Neural crest cell (in vitro differentiated cells): ENCODE results near the gene KIAA0408. TPM values are rescaled to one million over a fixed set of nuclear protein-coding genes. Genes with fewer than 3 reads are reported as not detected.

Source experiments
- DNase-seq: peaks from one replicate; pipeline ENCODE4 v3.0.0; 2021; ENCODE audit warnings: low read depth, mixed read lengths, low spot score
- H3K27ac Mint-ChIP-seq: one replicate; pipeline ENCODE4 v1.8.0; 2021; ENCODE audit warnings: mild to moderate bottlenecking, mixed read lengths; ENCODE audit not compliant: unreplicated experiment
- H3K27me3 Mint-ChIP-seq: 2 replicates; pipeline ENCODE4 v1.8.0; 2021; ENCODE audit warnings: low read depth, mild to moderate bottlenecking, mixed read lengths
- H3K36me3 Mint-ChIP-seq: 2 replicates; pipeline ENCODE4 v1.8.0; 2021; ENCODE audit warnings: low read depth, mild to moderate bottlenecking, mixed read lengths
- H3K4me1 Mint-ChIP-seq: 2 replicates; pipeline ENCODE4 v1.8.0; 2021; ENCODE audit warnings: mixed read lengths
- H3K4me3 Mint-ChIP-seq: one replicate; pipeline ENCODE4 v1.8.0; 2021; ENCODE audit warnings: mild to moderate bottlenecking, mixed read lengths
- H3K9me3 Mint-ChIP-seq: 2 replicates; pipeline ENCODE4 v1.8.0; 2021; ENCODE audit warnings: mixed read lengths
- CTCF ChIP-seq: fragments of 200-600 bp; sonication (generic); conservative IDR thresholded peaks from 2 replicates; pipeline ENCODE4 v1.5.0; 2021; ENCODE audit warnings: antibody characterized with exemption, mild to moderate bottlenecking
- total RNA-seq: library from RNA; stranded (reverse); gene quantifications from 2 replicates; pipeline ENCODE4 v1.2.1, GENCODE V29; 2021

Gene KIAA0408
- total RNA-seq, 1 donor from 2014 or later: 39.1 TPM

DNA sequence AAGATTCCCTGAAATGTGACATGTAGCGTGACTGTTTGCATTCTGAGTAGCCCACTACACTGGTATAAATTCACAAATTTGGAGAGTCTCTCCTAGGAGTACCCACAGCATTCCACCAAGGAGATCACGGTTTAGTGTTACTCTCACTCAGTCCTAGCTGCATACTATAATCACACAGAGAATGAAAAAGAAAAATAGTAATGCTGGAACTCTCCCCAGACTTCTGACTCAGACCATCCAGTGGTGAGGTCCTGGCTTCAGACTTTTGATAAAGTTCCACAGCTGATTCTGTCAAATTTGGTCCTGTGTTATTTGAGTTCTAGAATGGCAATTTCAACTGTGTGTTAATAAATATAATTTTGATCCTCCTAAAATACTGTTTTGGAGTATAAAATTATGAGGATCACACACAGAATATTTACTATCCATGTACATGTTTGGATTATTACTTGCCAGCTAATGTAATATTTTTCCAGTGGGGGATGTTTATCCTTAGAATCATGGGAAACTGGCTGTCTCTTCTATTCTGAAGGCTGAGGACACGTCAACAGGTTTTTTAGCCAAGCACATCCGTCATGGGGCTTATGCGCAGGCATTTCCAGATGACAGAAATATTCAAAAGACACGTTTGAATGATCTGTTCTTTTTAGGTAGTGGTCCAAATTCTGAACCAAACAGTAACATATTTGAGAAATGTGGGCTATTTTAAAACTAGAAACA lies 5.1 kb upstream of the KIAA0408 start:
- Mint-ChIP-seq H3K27ac (no peak overlapping the region), H3K27me3 (no peaks in the 10 kb centered on the region), H3K36me3 (peaks cover 4% of the 10 kb centered on the region), H3K9me3 (no peaks in the 10 kb centered on the region), H3K4me3 (no peak overlapping the region), H3K4me1 (peaks cover 6% of the 10 kb centered on the region)
- DNase-seq: no peak
- no peak for TF ChIP-seq CTCF

- no peaks in the 10 kb centered on the region for H3K27me3 Mint-ChIP-seq
- H3K4me3 Mint-ChIP-seq: no peak overlapping the region
- TF ChIP-seq CTCF: no peak
- no peaks in the 10 kb centered on the region for H3K9me3 Mint-ChIP-seq
- H3K27ac Mint-ChIP-seq: no peak overlapping the region
- no peak for DNase-seq
- H3K4me1 Mint-ChIP-seq: peaks cover 12% of the 10 kb centered on the region
- peaks cover under 1% of the 10 kb centered on the region for H3K36me3 Mint-ChIP-seq
Measured at GRCh38 chr6:127463056-127463455, 3.9 kb upstream of the KIAA0408 start.

DNA sequence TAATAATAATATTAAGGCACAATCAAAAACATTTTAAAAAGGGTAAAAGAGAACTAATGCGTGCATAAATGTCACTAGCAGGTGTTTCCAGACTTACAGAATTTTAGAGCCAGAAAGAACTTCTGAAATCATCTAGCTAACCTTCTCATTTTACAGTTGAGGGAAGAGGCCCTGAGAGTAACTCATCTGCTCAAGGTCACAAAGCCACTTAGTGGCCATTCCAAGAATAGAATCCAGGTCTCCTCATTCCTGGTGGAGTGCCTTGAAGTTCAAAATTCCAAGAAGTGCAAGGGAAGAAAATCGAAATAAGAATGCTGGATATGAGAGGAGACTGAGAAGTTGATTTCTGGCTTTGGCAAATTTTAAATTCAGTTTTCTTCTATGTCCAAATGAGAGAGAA lies 3.2 kb upstream of the KIAA0408 start:
- H3K36me3 Mint-ChIP-seq: no peaks in the 10 kb centered on the region
- H3K27ac Mint-ChIP-seq: no peak overlapping the region
- H3K9me3 Mint-ChIP-seq: no peaks in the 10 kb centered on the region
- H3K4me1 Mint-ChIP-seq: peaks cover 12% of the 10 kb centered on the region
- H3K4me3 Mint-ChIP-seq: no peak overlapping the region
- no peak for DNase-seq
- H3K27me3 Mint-ChIP-seq: no peaks in the 10 kb centered on the region
- TF ChIP-seq CTCF: no peak

GRCh38 chr6:127460465-127460864 lies 1.3 kb upstream of the KIAA0408 start:
- peaks cover 12% of the 10 kb centered on the region for H3K4me1 Mint-ChIP-seq

DNA sequence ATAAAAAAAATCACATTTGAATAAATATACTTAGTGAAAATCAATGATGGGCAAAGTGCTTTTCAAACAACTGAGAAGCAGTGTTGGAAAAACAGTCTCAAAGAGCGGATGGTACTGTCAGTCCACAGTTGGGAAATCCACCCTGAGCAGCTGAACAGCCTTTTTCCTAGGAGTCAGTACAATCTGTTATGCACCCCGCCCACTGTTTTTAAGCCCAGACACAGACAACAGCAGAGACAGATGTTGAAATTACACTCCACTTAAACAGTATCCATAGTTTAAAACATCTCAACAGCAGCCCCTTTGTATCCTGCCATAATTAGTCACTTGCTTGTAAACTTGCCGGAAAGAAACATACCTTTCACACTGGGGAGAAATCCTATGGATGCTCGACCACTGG lies 372 bp downstream of the KIAA0408 start:
- Mint-ChIP-seq H3K4me1 (peaks cover 12% of the 10 kb centered on the region), H3K4me3 (no peak overlapping the region), H3K9me3 (no peaks in the 10 kb centered on the region), H3K27ac (no peak overlapping the region), H3K36me3 (no peaks in the 10 kb centered on the region), H3K27me3 (no peaks in the 10 kb centered on the region)
- no peak for DNase-seq
- no peak for TF ChIP-seq CTCF

More at GRCh38 chr6:127460465-127460864, 1.3 kb upstream of the KIAA0408 start:
- H3K36me3 Mint-ChIP-seq: no peaks in the 10 kb centered on the region
- H3K27me3 Mint-ChIP-seq: no peaks in the 10 kb centered on the region
- no peak overlapping the region for H3K27ac Mint-ChIP-seq
- no peak for TF ChIP-seq CTCF
- DNase-seq: no peak
- no peaks in the 10 kb centered on the region for H3K9me3 Mint-ChIP-seq
- no peak overlapping the region for H3K4me3 Mint-ChIP-seq
